GM21526 (cell line): ENCODE data around the gene TBC1D21.

Experiments
- ATAC-seq: cut with Tn5 transposase; IDR thresholded peaks from one replicate; pipeline ENCODE4 v1.9.1; 2021; ENCODE audit warnings: moderate library complexity; ENCODE audit not compliant: unreplicated experiment, low FRiP score

Gene TBC1D21

DNA sequence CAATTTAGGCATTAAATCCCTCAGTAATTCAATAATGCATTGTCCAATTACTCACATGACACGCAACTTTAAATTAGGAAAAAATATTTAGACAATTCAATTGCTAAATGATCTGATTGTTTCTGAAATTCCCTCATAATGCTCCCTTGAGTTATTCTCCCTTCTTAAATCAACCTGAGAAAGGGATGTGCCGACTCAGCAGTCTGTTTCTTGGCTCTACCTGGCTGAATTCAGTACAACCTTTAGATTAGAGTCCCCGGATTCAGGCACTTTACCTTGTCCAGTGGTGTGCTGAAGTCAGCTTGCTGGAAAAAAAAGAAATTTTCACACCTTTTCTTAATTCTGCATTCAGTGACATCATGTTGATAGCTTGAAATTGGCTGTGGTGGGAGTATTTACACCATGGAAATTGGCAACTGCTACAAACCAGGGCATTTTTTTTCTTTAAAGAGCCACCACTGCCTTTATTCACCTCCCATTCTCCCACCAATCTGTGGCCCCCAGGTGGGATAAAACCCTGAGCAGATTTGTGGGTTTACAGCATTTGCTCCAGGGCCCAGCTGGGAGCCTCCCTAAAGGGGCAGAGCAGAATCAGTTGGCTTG, 32.0 kb downstream of the TBC1D21 start:
- no peak for ATAC-seq

DNA sequence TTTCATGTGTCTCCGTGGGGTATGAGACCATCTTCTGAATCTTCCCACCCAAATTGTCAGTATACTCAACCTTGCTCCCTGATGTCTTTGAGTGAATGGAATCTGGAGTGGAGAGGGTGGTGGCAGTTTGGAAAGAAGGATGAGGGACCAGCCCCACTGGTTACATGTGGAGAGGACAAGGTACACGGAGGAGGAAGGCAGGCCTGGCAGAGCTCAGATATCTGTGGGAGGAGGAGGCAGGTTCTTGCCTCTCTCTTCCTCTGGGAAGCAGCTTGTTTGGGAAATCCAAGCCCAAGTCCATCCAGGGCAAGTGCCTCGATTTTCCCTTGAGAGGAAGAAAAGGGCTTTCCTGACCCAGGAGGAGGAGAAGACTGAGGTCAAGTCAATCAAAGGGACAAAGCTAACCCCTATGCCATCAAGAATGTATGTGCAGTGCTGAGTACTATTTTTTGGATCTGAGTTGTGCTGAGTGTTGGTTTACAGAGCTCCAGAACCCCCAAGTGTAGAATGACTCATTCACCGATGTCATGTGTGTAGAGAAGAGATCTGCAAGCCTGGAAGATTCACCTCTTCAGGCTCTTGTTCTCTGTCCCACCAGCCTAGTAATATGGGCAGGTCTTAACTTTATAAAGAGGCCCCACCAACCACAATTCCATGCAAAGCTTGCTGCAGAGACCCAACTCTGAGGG, 33.1 kb downstream of the TBC1D21 start:
- ATAC-seq = no peak

DNA sequence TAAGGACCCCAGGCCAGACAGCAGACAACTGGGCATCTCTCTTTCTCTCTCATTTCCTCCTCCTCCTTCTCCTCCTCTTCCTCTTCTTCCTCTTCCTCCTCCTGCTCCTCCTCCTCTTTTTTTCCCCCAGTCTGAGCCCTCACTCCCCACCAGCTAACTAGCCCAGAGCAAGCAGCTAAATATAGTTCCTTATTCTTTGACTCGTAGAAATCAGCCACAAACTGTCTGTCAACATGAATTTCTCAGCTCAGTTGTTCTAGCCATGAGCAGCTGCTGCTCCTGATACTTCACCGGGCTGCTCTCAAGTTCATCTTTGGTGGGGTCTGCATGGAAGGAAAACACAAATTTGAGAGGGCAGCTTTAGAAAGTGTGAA, 33.7 kb downstream of the TBC1D21 start:
- ATAC-seq = no peak

DNA sequence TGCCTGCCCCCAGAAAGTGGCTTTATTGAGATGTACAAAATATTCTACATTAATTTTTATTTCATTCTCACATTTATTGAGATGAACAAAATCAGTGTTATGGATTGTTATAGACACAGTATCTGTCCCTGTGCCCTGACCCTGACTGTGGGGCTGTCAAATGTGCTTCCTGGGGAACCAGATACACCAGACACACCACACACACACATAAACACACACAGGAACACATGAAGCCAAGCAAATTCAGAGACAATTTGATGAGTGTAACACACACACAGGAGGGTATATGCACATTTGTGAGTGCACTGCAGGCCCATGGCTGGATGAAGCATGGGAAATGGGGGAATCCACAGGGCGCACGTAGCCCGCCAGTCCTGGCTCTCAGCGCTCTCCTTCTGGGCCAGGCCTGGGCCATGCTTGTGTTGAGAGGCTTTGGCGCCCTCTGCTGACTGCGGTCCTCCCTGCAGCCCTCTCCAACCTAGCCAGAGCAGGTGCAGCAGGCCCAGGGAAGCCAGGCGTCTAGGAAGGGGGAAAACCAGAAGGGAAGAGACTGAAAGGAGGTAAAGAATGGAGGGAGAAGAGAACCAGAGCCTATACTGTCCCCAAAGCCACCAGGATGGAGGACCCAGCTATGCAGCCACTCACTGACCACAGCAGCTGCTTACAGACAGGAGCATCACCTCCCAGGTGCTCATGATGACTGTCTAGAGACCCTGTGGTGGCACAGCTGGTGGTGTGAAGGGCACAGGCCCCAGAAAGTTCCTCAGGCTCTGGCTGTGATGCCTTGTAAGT, 34.9 kb downstream of the TBC1D21 start:
- peak; percentile 56 for ATAC-seq

DNA sequence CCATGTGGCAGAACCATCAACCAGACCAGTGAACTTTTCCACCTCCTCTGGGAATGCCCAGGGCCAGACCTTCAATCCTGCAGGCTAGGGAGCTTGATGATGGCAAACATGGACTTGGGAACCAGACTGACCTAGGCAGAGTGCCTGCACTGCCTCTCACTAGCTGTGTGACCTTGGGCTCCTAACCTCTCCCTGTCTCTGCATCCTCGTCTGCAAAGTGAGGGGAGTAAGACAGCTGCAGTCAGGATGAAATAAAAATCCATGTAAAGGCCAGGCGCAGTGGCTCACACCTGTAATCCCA, 35.4 kb downstream of the TBC1D21 start:
- ATAC-seq = no peak

DNA sequence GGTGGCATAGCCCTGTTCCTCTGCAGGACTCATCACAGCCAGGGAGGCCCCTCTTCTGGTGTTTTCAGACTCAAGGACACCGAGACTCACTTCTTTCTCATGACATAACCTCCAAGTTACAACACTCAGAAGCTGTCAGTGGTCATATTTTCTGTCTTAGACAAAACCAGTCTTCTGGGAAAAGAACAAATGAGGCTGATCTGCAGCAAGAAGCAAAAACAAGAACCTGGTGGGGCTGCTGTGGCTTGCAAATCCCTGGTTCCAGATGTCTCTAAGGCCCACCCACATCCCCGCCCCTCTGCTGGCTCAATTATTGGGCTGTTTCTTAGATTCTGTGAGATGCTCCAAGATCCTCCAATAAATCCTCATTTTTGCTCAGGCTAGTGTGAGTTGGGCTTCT, 36.3 kb downstream of the TBC1D21 start:
- ATAC-seq = no peak

DNA sequence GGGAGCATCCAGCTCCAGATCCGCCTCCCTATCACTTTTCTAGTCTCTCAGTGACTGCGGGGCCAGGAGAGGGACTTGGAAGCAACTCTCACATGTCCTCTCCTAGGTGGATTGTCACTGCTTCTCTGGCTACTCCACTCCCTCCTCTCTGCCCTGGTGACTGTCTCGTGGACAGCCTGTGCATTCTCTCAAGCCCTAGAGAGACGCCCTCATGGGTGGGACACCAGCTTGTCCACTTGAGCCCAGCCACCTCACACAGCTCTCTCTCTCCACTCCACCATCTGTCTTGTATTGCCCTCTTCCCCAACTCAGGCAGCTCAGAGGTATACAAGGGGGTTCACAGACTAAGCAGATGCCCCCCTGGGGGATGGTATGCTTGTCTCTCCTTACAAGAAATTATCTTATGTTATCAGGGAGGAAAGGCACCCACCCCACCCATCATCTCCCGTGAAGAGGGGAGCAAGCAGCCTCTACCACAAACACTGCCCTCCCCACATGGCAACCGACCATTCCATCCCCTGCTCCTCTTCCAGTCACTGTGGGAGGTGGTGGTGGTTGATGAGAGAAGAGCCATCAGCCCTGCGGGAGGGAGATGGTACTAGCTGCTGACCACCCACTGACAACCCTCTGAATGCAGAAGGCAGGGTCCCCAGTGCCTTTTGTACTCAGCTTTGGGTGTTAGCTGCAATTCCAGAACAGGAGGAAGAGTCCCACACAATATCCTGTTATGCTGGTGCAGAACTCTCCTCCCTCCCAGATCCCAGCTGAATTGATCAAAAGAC, 37.3 kb downstream of the TBC1D21 start:
- ATAC-seq = no peak

DNA sequence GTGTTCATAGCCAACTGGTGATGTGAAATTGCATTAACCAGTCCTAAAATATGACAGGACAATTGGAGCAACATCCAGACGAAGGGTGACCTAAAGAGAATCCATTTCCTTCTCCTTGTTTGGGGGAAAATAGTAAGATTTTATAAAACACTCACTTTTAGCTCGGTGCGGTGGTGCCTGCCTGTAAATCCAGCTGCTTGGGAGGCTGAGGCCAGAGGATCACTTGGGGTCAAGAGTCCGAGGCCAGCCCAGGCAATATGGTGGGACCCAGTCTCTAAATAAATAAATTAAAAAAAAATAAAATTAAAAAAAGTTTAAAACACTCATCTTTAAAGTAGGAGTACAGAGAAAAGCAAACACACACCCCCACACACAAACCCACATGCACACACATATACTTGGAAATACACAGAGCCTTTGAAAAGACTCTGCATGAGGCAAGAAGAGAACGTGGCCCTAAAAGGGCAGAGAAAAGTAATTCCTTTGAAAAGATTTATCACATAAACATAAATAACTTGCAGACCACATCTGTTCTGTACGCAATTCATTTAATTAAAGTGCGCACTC, 38.7 kb downstream of the TBC1D21 start:
- ATAC-seq = no peak

DNA sequence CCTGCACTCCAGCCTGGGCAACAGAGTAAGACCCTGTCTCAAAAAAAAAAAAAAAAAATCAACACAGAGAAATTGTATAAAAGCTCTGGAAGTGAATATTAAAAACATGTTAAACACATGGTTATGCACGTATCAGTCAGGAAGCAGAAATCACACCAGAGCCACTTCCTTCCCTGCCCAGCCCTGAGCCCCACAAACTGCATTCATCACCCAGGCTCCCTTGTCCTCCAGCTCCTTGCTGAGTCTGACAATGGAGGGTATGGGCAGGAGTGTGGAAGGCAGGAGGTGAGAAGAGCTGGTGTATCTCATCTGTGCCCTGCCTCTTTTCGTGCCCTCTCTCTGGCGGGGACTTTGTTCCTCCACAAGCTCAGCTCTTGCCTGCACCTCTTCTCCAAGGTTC, 40.8 kb downstream of the TBC1D21 start:
- no peak for ATAC-seq

DNA sequence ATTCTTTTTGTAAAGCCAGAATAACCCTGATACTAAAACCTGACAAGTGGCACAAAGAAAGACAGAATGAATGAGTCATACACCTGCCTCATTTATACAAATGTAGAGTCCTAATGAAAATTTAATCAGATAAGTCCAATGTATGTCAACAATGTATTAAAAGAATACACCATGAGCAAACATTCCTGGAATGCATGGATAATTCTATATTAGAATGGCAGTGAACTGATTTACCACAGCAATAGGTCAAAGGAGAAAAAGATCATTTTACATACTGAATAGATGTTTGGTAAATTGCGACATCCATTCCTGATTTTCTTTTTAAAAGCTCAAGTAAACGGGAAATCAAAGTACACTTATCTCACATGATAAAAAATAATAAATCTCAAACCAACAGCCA, 41.7 kb downstream of the TBC1D21 start:
- ATAC-seq = no peak

DNA sequence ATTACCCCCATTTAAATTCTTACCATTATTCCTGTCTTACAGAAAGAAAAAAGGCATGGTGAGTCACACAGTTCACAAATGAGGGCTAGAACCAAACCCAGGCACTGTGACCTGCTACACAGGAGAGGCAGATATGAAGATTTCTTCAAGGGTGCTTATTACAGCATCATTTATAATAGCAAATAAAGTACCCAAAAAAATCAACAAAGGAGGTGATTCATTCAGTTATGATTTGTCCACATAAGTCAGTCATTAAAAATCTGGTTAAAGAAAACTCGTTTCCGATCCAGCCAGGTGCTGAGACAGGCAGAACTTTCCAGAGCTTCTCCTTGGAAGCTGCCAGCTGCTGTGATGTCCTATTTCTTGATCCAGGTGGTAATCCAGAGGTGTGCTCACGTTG, 45.4 kb downstream of the TBC1D21 start:
- ATAC-seq = no peak

DNA sequence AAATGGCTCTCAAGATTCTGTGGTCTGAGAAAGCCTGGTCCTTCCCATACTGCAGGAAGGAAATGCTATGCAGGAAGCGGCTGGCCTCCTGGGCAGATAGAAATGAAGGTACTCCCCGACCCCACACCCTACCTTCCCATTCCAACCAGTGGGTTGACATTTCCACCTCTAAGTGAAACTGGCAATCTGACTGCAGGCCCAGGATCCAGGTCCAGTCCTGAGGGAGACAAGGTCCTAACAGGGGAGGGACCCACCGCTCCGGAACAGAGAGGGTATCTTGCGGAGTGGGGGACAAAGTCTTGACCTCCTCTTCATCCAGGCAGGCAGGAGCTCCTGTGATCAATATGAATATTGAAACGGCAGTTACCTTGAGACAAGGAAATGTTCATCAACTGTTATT, 46.3 kb downstream of the TBC1D21 start:
- no peak for ATAC-seq

DNA sequence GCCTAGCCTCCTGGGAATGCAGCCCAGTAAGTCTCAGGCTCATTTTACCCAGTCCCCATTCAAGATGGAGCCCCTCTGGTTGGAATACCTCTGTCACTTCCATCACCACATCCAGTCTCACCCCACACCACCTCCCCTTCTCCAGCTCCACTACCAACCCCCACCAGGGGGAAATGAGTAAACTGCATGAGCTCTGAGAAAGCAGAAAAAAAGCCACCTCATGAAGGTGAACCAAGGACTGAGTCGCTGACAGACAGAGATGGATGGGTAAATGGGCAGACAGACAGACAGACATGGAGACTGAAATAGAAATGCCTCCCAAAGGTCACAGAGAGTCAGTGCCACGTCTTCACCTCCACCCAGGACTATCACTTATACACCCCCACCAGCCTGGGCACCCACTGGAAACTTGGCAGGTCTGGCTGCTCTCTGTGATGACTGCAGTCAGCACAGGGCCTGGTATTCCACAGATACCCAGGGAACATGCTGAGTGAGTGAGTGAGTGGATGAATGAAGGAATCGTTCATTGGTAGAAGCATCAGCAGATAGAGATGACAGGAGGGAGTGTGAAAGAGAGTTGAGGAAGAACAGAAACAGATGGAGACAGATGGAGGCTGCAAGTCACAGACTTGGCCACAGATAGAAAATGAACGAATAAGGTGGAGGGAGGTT, 48.0 kb downstream of the TBC1D21 start:
- ATAC-seq = no peak

DNA sequence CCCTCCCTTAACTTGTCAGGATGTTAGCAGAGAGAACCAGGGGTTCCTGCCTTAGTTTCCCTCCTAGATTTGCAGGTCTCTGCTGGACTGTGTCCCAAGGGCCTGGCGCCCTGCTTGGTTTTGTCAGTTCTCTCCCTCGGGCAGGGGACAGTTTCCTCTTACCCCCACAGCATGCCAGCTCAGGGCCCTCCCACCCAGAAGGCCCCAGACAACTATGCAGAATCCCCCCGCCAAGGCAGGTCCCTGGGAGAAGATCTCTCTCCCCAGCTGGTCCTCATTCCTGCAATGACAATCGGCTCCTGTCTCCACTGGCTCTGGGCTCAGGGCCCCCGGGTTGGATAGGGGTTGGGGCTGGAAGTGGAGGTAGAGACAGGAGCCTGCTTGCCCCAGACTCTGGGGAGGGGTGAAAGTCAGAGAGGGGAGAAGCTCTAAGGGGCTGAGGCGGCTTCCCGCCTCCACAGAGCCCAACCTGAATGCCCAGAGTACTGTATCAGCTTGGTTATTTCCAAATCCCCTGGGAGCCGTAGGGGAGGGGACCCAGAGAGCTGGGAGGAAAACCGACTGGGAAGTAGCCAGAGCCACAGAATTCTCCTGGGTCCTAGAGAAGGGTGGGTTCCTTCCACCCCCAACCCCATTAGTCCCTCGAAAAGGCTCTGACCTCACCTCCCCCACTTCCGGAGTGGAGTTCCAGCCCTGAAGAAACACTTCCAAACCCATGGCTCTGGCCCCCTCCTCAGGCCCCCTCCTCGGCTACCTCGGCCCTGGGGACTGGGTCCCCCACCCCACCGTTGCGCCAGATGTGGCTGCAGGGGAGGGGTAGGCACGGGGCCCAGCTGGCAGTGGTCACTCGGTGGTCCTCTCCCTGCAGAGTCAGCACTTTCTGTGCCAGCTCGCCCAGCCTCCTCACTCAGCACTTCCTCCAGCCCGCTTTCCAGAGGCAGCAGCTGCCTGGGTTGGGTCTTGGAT, 49.1 kb downstream of the TBC1D21 start:
- ATAC-seq = no peak

DNA sequence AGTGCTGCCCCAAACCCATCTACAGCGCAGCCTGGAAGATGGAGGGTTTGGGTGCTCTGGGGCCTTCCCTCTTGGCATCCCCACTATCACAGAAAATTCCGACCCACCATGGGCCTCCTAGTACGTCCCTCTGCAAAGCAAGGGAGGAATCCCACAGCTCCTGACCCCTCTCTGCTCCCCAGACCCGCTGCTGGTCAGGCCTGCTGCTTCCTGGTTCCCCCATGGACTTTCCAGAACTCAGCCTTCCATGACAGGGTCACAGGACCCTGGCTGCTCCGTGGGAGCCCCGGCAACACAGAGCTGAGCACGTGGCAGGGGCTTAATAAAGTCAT, 49.8 kb downstream of the TBC1D21 start:
- no peak for ATAC-seq

DNA sequence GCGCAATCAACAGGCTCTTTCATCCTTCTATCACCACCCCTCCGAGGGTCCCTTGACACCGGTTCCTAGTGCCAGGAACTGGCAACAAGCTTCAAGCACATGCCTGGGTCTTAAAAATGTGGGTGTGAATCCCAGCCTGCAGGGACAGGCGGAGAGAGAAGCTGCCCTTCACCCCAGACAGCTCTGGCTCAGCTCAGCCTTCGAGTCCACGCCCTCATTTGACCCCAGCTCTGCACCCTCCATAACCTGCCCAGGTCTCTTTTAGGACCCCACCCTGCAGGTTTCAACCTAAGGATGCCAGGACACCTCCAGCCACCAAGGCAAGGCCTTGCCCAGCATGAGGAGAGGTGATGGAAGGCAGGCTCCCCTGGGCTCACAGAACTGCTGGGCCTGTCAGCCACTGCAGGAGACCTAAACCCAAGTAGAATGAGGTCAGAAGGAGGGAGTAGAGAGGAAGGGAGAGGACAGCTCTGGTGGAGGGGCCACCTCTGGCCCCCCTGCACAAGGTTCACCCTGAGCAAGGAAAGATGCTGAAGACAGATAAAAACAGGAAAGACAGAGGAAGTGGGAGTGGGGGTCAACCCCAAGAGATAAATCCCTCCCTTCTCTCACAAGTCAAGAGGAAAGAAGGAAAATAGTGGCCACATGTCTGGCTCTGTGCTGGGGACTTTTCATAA, 50.3 kb downstream of the TBC1D21 start:
- ATAC-seq = no peak

DNA sequence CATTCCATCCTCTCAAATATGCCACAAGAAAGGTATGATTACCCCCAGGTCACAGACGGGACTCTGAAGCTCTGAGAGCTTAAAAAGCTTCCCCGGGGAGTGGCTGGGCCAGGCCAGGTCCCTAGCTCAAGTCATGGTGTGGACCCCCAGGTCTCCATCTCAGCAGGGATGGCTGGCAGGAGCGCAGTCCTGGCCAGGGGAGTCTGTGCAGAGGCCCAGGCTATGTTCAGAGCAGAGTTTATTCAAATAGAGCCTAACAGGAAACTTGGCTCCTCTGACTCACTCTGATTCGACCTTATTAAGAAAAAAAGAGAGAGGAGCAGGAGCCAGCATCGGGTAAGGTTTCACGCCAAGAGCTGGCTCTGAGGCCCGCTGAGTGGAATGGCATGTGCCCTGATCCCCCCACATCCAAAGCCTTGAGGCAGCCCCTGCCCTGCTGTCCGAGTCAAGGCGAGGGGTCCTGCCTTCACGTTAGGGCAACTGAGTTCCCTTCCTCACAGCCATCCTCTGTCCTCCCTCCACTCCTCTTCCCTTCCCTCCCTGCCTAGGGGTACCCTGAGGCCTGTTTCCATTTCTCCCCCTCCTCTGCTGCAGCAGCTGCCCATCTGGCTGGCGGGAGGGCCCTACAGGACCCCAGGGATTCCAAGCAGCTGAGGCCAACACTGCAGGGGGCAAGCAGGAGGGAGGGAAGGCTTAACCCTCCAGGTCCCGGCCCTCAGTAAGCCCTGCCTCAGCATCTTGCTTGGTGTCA, 51.0 kb downstream of the TBC1D21 start:
- ATAC-seq = no peak

DNA sequence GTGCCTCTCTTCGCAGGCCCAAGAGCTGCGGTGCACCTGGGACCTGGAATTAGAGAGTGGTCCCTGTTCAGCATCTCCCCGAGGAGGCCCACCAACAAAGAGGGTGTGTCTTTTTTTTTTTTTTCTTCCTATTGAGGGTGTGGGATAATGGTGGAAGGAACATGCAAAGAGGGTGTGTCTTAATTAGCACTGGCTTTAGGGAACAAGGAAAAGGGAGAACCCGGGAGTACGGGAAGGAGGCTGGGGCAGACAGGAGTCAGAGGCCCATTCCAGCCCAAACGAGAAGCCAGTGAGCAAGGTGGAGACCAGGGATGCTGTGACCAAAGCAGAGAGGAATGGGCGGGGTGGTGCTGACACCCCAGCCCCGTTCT, 52.5 kb downstream of the TBC1D21 start:
- ATAC-seq = no peak
